RKO (cell line): ENCODE measurements around the gene CNTRL.

Experiments
- DNase-seq: peaks from one replicate; pipeline ENCODE4 v3.0.0-alpha.2; 2016; ENCODE audit warnings: low spot score

The CNTRL gene

GRCh38 chr9:121182101-121182836 lies 107.5 kb downstream of the CNTRL start:
- DNase-seq, result no peak

GRCh38 chr9:121182989-121183388 lies 108.2 kb downstream of the CNTRL start:
- DNase-seq, result no peak

- no peak for DNase-seq
Observed at GRCh38 chr9:121183666-121184423, 109.1 kb downstream of the CNTRL start.

DNA sequence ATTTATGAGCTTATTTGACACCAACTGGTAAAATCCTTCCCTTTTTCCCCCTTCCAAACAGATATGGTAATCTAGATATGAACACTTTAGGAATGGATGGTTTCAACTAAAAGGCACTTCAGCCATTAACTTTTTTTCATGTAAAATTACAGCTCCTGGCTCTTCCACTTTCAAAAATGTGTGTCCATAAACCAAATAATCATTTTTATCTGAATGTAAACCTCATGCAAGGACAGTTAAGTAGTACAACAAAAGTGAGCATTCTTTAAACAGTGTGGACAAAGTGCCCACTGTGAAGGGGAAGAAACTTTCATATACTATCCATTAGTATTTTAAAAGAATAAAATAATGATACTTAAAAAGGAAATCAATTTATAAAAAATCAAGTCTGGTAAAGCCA lies 109.7 kb downstream of the CNTRL start:
- DNase-seq, result no peak

DNA sequence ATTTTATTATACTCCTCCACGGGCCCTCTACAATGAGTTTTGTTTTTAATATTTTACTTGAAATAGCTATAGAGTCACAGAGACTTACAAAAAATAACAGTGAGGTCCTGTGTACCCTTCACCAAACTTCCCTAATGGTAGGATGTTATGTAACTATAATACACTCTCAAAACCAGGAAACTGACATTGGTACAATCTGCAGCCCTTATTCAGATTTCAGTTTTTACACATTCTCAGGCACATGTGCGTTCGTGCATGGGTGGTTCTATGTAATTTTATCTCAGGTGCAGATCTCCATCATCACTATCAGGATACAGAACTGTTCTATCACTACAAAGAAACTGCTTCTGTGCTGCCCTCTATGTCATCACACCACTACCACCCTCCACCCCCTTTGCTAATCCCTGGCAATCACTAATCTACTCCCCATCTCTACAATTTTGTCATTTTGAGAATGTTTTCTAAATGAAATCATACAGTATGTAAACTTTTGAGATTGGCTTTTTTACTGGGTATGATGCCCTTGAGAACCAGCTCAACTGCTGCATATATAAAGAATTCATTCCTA lies 110.5 kb downstream of the CNTRL start:
- DNase-seq, result no peak

GRCh38 chr9:121185774-121186403 lies 111.1 kb downstream of the CNTRL start:
- DNase-seq, result no peak

- DNase-seq, result no peak
Observed at GRCh38 chr9:121187636-121188305, 113.0 kb downstream of the CNTRL start.

DNA sequence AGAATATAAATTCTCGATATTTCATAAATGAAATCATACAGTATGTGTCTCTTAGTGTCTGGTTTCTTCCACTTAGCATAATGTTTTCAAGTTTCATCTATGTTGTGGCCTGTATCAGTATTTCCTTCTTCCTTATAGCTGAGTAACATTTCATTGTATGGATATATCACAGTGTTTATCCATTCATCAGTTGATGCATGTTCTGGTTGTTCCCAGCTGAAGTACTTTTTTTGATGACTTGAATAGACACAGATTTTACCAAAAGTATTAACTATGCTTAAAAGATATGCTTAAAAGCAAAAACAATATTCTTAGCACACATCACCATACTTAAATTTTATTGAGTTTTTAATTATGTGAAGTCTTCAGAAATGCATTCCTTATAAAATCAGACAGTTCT lies 114.3 kb downstream of the CNTRL start:
- no peak for DNase-seq

DNA sequence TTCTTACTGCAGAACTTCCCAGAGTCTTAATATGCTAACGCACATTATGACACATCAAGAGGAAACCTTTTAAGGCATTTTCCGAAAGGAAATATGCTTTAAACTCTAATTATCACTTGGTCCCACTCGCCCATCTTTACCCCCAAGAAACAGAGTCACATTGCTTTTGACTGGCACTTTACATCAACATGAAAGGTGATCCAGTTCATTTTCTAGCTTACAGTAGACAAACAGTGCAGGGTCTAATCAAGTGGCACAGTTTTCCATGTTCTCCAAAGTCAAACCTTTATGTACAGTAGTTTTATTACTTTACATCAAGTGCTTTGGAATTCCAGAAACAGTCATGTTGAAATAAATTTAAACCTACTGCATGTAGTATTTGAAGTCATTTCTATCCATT lies 114.9 kb downstream of the CNTRL start:
- no peak for DNase-seq

DNA sequence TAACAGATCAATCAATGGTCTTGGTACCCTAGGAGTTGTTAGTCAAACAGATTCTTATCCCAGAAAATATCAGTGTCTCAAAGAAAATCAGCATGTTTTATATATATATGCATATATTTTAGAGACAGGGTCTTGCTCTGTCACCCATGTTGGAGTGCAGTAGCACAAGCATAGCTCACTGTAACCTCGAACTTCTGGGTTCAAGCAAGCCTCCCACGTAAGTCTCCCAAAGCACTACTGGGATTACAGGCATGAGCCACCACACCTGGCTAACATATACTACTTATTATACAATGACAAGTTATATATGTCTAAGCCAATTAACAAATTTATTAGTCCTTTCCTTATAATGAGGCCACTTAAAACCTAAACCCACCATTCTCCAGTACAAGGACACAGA lies 116.5 kb downstream of the CNTRL start:
- DNase-seq, result no peak

DNA sequence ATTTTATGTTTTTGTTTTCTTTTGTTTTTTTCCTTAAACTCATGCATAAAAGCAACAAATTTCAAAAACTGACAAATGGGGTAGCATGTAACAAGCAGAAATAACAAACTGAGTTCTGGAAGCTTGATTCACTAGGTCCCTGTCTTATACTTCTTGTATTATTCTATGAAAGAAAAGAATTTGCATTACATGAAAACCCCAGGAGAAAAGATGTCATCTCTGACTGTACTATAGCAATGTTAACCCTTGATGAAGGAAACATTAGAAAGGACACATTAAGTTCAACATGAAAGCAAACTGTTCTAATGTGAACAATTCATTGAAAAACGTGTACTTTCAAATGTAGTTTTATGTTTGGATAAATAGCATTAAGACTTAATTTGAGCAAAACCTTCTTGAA lies 117.8 kb downstream of the CNTRL start:
- DNase-seq, result no peak

DNA sequence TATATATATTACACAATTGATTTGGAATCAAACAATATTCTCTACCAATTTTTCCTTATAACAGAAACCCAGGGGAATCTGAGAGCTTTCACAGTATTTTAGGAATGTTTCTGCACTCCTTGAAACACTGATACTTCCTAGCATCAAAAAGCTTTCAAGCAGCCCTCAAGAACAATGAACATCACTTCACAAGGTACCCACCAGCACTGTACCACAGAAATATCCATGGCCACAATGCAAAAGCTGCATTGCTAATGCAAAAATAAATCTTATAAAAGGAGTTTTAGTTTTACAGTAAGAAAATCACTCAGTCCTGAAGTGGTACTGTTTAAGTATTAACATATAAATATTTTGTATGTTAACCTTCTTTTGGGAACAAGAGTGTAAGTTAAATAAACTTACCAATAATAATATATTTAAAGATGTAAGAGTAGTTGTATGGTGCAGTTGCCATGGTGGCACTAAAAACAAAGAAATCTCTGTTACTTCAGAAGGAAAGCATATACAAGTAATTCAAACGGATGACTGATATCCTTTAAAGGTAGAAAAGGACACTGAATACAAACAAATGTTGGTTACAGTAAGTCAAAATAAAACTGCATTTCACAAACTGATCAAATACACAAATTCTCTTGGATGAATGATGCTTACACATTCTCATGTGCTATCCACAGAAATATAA lies 118.3 kb downstream of the CNTRL start:
- no peak for DNase-seq

DNA sequence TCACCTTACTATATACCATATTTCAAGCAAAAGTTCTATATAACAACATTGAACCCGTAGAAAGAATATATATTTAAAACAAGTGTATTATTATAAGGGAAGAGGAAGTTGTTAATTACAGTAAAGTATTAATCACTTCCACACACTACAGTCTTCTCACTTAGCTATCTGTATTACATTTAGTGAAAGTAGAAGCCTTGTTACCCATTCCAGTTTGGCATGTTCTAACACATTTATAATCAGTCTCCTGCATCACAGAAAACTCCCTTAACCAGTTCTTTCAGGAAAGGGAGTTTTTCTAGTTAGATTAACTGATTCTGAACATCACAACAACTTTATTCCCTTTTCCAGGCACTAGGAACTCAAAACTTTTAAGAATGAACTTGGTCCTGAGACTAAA lies 120.0 kb downstream of the CNTRL start:
- no peak for DNase-seq

DNA sequence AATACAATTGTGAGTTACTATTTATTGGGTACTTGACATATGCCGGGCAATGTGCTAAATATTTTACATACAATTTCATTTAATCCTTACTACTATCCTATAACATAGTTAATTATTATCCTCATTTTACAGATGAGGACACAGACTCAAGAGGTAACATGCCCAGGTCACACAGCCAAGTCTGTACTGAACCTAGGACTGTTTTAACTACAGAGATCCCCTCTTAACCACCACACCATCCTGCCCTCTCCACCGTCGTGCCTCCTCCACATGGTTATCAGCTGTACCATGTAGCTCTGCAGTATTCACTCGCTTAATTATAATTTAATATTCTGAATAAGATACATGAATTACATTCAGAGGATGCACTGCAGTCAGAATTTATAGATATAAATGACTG lies 121.6 kb downstream of the CNTRL start:
- DNase-seq, result no peak

DNA sequence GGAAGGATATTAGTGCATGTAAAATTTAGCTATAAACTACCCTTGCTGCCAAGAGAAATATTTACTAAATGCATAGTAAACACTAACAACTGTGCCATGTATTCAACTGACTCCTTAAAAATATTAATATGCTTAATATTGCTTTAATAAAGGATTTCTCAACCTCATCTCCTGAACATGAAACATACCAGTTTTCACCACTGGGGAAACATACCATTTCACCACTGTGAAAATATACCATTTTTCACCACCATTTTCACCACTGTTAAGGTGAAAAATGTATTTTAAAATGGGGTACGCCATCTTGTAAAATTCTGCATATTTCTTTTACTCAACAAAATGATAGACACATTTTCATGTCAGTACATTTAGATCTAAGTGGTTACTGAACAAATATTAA lies 122.4 kb downstream of the CNTRL start:
- no peak for DNase-seq

- no peak for DNase-seq
Observed at GRCh38 chr9:121198512-121199042, 123.8 kb downstream of the CNTRL start.

DNA sequence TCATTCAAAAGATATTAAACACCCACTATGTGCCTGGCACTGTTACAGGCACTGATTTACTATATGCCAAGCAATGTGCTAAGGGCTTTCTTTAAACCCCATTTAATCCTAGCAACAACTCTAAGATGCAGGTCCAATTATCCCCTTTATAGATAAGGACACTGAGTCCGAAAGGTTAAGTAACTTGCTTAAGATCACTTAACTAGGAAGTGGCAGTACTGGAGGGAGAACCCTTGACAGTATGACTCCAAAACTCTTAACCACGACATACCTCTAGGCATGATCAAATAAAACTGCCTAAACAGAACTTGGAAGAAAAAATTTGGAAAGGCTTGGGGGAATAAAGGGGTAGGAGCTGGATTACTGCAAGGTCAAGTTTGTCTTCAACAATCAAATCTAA lies 125.2 kb downstream of the CNTRL start:
- DNase-seq, result peak; percentile 75

DNA sequence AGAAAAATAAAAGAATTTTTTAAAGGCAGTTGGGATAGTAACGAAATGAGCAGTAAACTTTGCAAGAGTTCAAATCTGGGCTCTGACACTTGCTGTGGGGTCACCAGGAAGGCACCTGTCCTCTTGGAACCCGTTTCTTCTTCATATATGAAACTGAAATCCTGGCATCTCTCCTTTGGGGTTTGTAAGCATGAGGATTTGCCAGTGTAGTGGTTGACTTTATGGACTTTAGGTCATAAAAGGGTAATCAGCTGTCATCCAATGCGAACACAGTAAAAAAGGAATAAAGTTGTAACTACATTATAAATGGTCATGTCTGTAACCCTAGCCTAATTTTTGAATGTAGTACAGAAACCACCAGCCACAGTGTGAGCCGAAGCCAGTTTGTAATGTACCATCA lies 125.6 kb downstream of the CNTRL start:
- peak; percentile 48 for DNase-seq

- DNase-seq, result peak; percentile 60
Observed at GRCh38 chr9:121201045-121201737, 126.4 kb downstream of the CNTRL start.

- DNase-seq, result peak; percentile 99
Observed at GRCh38 chr9:121201738-121202533, 127.2 kb downstream of the CNTRL start, which contains the start of gene RAB14. Gene RAB14 (minus strand): TSS chr9:121201869. CDS start chr9:121193412, 8,457 bp downstream.
